Neural crest cell (in vitro differentiated cells): Measurements from ENCODE around the gene MICA. TPM values are rescaled to one million over a fixed set of nuclear protein-coding genes. Genes with fewer than 3 reads are reported as not detected.
A peak's percentile ranks its signal among the peaks of the same experiment; 100 is the strongest.
"Not testable (repeated sequence)": the region's sequence is repeated elsewhere in the genome, so short reads cannot be mapped to it uniquely, and the experiment has no call there.

Experiments
- DNase-seq: peaks from one replicate; pipeline ENCODE4 v3.0.0; 2021; ENCODE audit warnings: low read depth, mixed read lengths, low spot score
- H3K27ac Mint-ChIP-seq: one replicate; pipeline ENCODE4 v1.8.0; 2021; ENCODE audit warnings: mild to moderate bottlenecking, mixed read lengths; ENCODE audit not compliant: unreplicated experiment
- H3K27me3 Mint-ChIP-seq: 2 replicates; pipeline ENCODE4 v1.8.0; 2021; ENCODE audit warnings: low read depth, mild to moderate bottlenecking, mixed read lengths
- H3K36me3 Mint-ChIP-seq: 2 replicates; pipeline ENCODE4 v1.8.0; 2021; ENCODE audit warnings: low read depth, mild to moderate bottlenecking, mixed read lengths
- H3K4me1 Mint-ChIP-seq: 2 replicates; pipeline ENCODE4 v1.8.0; 2021; ENCODE audit warnings: mixed read lengths
- H3K4me3 Mint-ChIP-seq: one replicate; pipeline ENCODE4 v1.8.0; 2021; ENCODE audit warnings: mild to moderate bottlenecking, mixed read lengths
- H3K9me3 Mint-ChIP-seq: 2 replicates; pipeline ENCODE4 v1.8.0; 2021; ENCODE audit warnings: mixed read lengths
- CTCF ChIP-seq: fragments of 200-600 bp; sonication (generic); conservative IDR thresholded peaks from 2 replicates; pipeline ENCODE4 v1.5.0; 2021; ENCODE audit warnings: antibody characterized with exemption, mild to moderate bottlenecking
- total RNA-seq: library from RNA; stranded (reverse); gene quantifications from 2 replicates; pipeline ENCODE4 v1.2.1, GENCODE V29; 2021

MICA gene
- total RNA-seq, 1 donor from 2014 or later: 21.1 TPM

- Mint-ChIP-seq H3K27ac (no peak overlapping the region), H3K27me3 (peaks cover 52% of the 10 kb centered on the region), H3K9me3 (peaks cover 7% of the 10 kb centered on the region), H3K4me3 (no peak overlapping the region), H3K4me1 (no peaks in the 10 kb centered on the region), H3K36me3 (peaks cover 2% of the 10 kb centered on the region)
- TF ChIP-seq CTCF: peak; percentile 82
- peak; percentile 77 for DNase-seq
Measured at GRCh38 chr6:31441365-31442267, 38.2 kb downstream of the MICA start.

GRCh38 chr6:31446481-31446880 is 43.1 kb downstream of the MICA start:
- H3K9me3 Mint-ChIP-seq: no peaks in the 10 kb centered on the region
- peaks cover 45% of the 10 kb centered on the region for H3K27me3 Mint-ChIP-seq
- H3K4me1 Mint-ChIP-seq: no peaks in the 10 kb centered on the region
- H3K4me3 Mint-ChIP-seq: no peak overlapping the region
- no peaks in the 10 kb centered on the region for H3K36me3 Mint-ChIP-seq
- no peak for TF ChIP-seq CTCF
- no peak overlapping the region for H3K27ac Mint-ChIP-seq
- no peak for DNase-seq

- not testable (repeated sequence) for H3K9me3 Mint-ChIP-seq, H3K27ac Mint-ChIP-seq, H3K36me3 Mint-ChIP-seq, H3K4me1 Mint-ChIP-seq, H3K4me3 Mint-ChIP-seq, DNase-seq
- H3K27me3 Mint-ChIP-seq: peaks cover 43% of the 10 kb centered on the region
Measured at GRCh38 chr6:31446999-31447789, 43.8 kb downstream of the MICA start.

GRCh38 chr6:31450751-31451150 is 47.4 kb downstream of the MICA start:
- no peak for TF ChIP-seq CTCF
- Mint-ChIP-seq H3K36me3 (no peaks in the 10 kb centered on the region), H3K4me1 (no peaks in the 10 kb centered on the region), H3K4me3 (no peak overlapping the region), H3K27ac (no peak overlapping the region), H3K27me3 (peaks cover 35% of the 10 kb centered on the region), H3K9me3 (no peaks in the 10 kb centered on the region)
- no peak for DNase-seq

GRCh38 chr6:31452859-31453258 is 49.5 kb downstream of the MICA start:
- DNase-seq: no peak
- H3K36me3 Mint-ChIP-seq: no peaks in the 10 kb centered on the region
- TF ChIP-seq CTCF: no peak
- H3K4me3 Mint-ChIP-seq: no peak overlapping the region
- no peak overlapping the region for H3K27ac Mint-ChIP-seq
- no peaks in the 10 kb centered on the region for H3K4me1 Mint-ChIP-seq
- peaks cover 3% of the 10 kb centered on the region for H3K9me3 Mint-ChIP-seq
- peaks cover 37% of the 10 kb centered on the region for H3K27me3 Mint-ChIP-seq
